Measurements from ENCODE around the gene VWF.
A peak's percentile ranks its signal among the peaks of the same experiment; 100 is the strongest.
"Not testable (repeated sequence)": the region's sequence is repeated elsewhere in the genome, so short reads cannot be mapped to it uniquely, and the experiment has no call there.

VWF gene

DNA sequence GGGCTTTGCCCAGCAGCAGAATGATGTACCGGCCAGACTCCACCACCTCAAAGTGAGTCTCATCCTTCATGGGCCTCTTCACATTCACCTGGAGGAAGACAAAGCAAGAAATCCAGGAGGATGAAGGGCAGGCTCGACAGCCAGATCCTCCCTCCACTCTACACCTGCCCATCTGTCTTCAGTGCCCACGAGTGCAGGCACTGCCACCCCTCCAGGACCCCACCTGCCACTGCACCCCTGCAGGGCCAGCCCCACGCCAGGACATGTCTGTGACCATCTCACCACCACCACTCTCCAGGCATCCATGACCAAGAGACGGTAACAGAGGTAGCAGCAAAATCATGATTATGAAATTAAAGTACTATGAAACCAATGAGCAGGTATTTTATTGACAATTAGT, 95.1 kb downstream of the VWF start:
- DNase-seq = no peak

DNA sequence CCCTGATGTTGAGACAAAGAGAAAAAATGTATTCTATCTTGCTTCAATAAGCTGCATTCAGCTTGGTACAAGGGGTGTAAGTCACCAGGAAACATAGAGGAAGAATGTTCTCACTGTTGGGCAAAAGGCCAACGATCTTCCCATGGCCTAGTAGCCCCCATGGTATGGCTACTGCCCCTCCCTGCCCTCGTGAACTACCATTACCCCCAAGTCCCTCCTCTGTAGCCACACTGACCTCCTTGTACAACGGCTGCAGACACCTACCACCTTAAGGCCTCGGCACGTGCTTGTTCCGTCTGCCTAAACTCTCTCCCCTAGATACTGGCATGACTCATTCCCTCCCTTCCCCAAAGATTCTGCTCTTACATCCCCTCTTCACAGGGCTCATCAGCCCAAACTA, 97.5 kb downstream of the VWF start:
- DNase-seq = no peak

DNA sequence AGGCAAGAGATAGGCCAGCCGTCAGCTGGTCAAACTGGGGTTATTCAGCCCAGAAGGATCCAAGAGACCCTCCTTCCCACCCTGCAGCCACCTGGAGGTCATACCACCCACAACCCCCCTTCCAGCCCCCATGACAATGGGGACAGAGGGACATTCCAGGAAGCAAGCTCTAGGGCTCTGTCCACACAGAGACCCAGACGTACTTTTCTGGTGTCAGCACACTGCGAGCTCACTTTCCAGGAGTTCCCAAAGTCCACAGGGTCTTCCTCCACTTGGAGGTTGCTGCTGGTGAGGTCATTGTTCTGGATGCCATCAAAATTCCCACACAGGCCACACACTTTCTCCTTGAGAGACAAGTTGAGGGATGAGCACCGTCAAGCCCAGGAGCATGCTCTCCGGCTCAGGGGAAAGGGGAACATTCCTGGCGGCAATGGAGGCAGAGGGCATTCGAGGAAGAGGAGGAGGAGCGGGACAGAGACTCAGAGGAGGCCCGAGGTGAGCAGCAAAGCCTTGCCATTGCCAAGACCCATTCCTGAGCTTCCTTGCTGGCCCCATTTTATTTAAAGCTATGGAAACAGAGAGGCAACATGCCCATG, 98.7 kb downstream of the VWF start:
- DNase-seq = not testable (repeated sequence)

DNA sequence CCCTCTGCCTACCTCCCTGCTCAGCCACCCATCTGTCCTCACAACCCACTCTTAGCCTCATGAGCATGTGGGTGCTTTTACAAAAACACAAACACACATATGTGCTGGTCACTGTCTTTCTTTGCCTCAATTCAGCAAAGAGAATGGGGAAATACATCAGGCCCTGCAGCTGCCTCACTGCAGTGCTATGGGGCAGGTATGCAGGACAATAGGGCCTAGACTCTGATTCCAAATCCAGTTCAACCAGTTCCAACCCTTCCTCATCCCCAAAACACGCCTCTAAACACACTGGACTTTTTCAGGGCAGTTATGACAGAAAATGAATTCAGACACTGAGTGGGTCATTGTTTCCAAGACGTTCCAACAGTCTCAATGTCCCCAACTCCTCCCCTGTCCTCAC, 100.4 kb downstream of the VWF start:
- DNase-seq = not testable (repeated sequence)

DNA sequence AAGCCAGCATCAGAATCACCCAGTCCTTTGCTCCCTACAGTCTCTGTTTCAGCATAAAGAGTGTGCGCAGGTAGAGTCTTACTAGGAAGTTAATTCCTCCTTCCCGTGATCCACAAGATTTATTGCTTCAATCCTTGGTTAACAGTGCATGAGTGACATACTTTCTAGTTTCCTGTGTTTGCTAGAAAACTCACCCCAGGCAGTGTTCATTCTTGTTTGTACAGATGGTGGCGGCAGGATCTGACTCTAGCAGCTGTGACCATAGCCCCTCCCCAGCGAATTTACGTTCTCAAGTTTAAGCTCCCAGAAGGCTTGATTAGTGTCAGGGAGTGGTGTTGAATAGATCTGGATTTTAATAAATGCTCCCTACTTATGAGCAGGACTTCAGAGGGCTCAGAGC, 103.5 kb downstream of the VWF start:
- DNase-seq = no peak

DNA sequence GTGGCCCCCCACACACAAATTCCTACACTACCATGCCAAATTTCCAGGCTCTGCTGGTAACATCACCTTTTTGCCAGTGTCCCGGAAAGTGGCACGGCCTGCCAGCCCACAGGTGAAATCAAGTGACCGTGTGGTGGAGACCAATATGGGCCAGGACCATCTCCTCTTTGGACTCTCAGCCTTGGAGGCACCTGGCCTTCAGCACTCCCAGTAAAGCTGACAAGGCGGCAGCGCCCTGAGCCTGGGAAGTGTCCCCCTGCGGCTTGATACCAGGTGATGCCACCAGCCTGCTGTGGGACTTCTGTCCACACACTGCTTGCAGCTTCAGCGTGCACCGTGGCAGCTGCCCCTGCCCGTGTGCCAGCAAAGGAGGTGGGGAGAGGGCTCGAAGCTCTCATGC, 104.0 kb downstream of the VWF start:
- not testable (repeated sequence) for DNase-seq

DNA sequence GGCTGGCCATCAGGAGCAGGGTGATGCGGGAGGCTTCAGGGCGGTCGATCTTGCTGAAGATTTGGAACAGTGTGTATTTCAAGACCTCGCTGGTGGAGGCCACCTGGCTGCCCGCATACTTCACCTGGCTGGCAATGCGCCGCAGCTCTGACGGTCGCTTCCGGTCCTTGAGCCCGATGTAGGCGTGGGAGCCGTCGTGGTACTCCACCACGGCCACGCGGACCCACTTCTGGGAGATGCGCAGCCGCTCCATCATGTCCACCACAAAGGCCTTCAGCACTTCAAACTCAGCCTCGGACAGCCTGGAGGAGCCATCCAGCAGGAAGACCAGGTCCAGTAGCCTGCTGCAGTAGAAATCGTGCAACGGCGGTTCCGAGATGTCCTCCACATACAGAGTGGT, 105.2 kb downstream of the VWF start:
- DNase-seq = not testable (repeated sequence)

DNA sequence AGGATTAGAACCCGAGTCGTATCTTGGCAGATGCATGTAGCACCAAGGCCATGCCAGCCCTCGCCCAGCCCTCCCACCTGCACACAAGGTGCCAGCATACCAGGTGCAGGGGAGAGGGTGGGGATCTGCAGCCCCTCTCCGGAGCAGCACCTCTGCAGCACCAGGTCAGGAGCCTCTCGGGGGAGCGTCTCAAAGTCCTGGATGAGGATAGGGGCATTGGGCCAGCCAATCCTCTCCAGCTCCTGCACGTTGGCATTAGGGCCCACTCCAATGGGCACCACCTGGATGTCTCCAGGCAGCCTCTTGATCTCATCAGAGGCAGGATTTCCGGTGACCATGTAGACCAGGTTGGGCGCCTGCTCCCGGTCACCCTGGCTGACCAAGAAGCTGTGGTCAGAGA, 106.2 kb downstream of the VWF start:
- no peak for DNase-seq

DNA sequence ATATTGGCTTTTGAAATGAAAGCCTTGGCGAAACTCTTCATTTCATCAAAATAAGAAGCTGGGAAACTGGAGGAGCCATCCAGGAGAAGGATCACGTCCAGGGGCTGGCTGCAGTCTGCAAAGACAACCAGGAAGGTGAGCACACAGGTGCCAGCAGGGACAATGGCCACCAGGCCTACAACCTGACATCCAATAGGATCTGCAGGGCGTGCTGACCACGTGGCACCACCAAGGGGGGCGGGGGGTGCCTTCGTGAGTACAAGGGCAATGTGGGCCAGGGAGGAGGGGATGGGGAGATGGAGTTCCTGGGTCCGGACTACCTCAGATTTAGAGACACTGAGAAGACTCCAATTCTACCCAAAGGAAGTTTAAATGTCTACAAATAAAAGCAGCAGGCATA, 107.7 kb downstream of the VWF start:
- DNase-seq = no peak

DNA sequence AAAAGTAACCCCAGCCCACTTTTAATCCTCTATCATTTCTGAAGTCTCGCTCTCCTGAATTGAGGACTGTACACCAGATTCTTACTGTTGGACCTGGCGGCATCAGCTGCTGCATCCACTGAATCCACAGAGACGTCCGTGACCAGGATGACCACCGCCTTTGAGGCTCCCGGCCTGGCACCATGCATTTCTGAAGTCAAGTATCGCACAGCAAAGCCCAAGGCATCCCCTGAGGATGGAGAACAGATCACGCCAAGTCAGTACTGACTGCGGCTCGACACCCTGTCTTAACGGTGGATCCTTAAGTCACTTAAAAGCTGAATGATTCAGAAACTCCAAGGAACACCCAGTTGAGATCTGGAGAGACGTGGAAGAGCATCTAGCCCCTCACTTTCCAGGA, 108.5 kb downstream of the VWF start:
- not testable (repeated sequence) for DNase-seq

DNA sequence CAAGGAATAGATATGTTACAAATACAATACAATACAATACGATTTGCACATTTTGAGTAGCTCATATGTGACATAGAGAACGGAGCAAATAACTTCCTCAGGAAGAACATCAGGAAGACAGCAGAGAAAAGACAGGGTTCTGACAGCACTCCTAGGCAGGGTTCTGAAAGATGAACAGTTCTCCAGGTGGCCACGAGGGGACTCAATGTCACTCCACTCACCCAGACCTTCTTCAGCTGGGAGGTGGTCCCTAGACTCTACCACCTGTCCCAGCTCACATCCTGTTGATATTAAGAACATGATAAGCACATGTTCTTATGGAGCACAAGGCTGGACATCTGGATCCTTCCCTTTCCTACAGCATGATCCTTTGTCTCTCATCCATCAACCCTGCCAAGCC, 109.2 kb downstream of the VWF start:
- not testable (repeated sequence) for DNase-seq

DNA sequence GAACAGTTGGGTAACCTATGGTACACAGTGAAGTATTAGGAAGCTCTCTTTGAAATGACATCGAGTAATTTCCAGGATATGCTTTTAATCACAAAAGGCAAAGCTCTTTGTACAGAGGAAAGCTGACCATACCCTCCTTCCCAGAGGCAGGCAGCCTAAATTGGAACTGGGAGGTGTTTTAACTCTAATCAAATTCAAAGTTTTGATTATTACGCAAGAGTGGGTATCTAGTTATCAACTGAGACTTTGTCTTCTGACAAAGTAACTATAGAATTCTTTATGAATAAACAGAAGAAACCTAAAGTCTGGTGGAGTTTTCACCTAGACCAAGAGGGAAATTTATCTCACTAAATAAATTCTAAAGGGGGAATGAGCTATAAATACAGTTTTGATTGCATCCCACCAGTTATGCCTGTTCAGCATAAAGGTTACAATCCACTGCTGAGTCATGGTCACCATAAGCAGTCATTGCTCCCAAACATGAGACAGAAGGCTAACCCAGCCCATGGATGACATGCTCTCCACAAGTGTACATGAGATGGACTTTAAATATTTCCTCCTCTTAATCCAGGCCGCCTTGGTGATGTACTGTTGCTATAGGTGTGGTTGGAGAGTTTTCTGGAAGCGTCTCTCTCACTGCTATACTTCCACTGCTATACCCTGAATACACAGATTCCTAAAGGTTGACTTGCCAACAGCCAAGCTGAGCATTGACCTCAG, 113.7 kb downstream of the VWF start:
- not testable (repeated sequence) for DNase-seq

DNA sequence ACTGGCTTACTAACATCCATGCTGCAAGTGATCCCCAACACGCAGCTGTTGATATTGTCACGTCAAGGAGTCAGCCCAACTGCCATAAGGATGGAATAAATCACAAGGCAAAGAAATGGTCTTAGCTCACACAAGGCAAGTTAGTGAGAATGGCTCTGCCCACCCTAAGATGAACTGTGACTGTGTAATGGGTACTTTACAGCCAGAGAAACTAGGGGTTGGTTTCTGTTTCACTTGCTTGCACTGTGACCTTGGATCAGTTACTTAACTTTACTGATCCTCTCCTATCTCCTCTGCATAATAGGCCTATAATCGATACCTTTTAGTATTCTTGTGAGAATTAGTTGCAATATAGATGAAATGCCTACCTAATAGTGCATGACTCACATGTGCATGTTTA, 127.2 kb downstream of the VWF start:
- no peak for DNase-seq

DNA sequence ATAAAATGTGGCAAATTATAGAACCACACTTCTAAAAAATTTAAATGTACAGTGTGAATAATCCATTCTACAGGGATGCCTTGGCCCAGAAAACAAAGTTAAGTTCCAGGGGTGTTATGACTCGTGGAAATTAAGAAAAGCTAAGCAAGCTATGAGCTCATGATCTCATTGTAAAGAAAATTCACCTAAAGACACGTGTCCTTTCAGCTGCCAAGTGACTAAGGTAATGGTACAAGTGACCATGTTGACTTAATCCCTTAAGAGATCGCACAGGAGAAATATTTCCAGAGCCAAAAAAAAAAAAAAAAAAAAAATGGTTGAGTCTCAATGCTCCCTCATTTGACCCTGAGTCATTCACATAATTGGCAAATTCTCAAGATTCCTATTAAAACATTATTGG, 128.0 kb downstream of the VWF start:
- no peak for DNase-seq

DNA sequence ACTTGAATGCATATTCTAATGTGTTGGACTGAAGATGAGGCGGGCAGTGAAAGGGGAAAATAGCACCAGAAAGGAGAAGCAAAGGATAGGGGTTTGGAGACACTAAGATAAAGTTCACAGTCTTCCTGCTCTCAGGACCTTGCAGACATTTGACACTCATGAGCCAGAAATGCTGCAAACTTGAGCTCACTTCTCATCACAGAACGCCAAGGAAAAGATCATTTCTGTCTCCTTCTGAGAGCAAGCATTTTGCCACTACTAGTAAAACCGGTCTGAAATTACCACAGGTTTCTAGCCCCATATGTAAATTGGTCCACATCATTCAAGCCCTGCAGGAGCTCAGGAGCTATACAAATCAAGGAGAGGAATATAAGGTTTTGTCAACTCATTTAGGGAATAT, 134.8 kb downstream of the VWF start:
- no peak for DNase-seq

DNA sequence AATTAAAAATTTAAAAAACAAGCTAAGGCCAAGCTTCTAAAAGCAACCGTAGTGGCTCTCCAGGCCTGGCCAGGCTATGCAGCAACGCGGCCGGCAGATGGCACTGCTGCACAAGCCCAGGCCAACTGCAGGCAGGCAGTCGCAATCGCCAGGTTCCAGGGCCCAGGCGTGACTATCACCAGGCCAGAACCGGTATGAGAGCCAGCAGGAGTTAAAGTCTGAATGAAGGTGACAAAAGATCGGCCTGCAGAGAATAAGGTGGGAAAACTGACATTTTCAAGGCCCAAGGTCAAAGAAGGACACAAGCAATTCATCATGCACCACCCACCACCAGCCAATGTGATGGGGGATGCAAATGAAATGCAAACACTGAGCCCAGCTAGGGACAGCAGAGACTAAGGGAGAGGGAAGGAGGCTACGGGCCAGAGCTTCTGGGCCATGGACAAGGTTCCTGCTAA, 135.8 kb downstream of the VWF start:
- DNase-seq = peak; percentile 64 to 68

DNA sequence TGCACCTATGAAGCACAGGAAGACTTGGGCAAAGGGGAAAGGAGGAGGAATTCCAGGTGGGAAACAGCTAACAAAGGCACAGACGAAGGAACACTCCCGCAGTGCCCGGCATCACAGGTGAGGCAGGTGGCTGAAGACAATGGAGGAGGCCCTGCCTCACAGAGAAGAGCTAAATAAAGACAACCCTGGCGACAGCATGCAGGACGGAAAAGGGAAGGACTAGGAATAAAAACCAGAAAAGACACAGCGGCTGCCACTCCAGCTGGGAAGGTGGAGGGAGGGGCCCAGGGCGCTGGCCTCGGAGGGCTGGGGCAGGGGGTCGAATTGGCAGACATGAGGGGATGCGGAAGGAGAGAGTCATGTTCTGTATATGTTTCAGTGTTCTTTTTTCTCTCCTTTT, 136.4 kb downstream of the VWF start:
- DNase-seq = no peak

DNA sequence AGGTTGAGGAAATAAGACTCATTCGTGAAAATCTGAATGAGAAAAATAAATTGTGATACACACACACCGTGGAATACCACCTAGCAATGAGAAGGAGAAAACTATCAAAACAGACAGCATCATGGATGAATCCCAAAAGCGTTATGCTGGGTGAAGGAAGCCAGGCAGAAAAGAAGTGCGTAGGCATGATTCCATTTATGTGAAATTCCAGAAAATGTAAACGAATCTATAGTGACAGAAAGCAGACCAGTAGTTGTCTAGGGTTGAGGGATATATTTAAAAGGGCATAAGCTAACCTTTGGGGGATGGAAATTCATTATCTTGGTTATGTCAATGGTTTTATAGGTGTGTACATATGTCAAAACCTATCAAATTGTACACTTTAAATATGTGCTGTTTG, 136.9 kb downstream of the VWF start:
- no peak for DNase-seq

DNA sequence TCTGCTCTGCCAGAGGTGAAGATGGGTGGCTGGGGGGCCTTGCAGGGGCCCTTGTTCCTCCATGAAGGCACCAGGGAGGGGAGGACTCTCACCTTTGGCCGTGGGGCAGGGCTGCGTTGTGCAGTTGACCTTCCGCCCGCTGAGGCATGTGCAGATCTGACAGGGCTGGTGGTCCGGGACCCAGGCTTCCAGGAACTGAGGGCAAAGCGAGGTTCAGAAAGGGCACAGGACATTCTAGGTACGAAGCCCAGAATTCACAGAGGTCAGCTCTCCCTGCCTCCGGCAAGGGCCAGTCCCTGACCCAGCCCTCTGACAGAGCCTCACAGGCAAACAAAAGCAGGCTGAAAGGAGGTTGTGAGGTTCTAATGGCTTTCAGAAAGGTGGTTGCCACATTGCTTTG, 139.0 kb downstream of the VWF start:
- DNase-seq = no peak

DNA sequence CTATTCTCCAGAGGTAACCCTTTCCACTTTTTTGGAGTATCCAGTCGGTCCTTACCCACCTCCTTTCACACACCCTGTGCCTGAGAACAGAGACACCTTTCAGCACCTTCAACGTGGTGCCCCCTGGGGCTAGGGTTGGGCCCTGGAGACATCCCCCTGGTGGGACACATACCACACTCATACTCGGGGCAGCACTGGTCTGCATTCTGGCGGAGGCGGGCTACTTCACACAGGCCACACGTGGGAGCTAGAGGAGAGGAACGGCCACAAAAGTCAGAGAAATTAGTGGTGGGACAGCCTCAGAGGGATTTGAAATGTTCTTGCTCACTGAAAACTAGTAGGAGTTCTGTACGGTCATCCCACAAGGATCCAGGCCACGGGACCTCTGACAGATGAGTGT, 139.6 kb downstream of the VWF start:
- no peak for DNase-seq

DNA sequence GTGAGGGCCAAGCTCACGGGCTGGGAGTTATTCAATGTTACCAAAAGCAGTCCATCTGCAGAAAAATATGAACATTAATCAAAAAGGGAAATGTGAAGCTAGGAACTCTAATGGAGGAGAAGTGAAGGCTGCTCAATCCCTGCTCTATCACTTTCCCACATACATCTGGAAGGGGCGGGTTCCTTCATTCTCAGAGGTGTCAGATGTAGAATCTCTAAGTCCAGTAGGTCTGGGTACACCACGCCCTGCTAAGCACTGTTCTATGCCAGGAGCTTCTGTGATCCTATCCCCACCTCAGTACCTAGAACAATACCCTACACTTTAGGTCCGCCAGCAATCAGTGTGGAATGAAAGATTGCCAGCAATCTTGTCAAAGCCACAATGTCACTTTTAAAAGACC, 142.4 kb downstream of the VWF start:
- no peak for DNase-seq

DNA sequence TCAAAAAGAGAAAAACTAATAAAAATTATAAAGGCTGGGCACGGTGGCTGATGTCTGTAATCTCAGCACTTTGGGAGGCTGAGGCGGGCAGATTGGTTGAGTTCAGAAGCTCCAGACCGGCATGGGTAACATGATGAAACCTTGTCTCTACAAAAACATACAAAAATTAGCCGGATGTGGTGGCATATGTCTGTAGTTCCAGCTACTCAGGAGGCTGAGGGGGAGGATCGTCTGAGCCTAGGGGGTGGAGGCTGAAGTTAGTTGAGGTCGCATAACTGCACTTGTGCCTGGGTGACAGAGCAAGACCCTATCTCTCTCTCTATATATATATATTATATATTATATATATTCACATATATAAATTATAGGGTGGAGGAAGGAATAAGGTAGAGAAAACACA, 146.9 kb downstream of the VWF start:
- no peak for DNase-seq

DNA sequence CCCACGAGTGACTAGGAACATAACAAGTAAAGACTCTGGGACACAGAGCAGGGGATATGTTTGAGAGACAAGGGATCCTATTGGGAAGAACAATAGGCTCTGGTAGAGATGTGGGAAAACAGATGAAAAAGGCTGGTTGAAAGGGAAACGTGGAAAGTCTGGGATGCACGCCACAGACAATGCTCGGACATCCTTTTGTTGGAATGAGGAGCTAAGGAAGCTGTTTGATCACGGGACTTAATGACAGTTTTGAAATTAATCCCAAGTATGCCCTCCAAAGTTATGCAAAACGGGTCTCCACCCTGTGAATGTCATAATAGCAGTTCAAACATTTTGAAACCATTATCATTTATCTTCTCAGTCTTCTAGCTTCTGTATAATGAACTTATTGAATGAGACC, 147.8 kb downstream of the VWF start:
- no peak for DNase-seq

DNA sequence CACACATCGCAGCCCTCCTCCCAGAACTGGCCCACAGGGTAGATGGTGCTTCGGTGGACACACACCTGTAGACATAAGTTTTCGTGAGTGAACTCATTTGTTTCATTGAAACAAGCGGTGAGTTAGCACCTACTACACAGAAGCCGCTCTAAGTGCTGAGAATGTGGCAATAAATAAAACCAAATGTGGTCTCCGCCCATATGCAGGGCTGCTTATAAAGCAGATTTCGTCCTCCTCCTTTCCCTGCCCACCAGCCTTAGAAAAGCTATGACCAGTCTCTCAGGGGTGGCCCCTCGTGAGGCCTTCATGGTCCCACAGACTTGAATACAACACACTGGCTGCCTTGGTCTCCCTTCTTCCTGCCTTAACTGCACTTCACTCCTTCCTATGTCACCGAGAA, 148.3 kb downstream of the VWF start:
- DNase-seq = no peak

All from CD4-positive, alpha-beta T cell treated with Interleukin-1 beta for 1 hour (primary cell).